H1 (cell line): Measurements from ENCODE around the gene BRI3BP. TPM values are rescaled to one million over a fixed set of nuclear protein-coding genes. Genes with fewer than 3 reads are reported as not detected.

Experiments used
- CBX8 ChIP-seq: fragments of 300-800, 300-1000 bp; sonication (generic); IDR thresholded peaks from 2 replicates; pipeline ENCODE4 v1.7.1; 2016; ENCODE audit warnings: low read depth, low read length, borderline replicate concordance
- FOSL1 ChIP-seq: IDR thresholded peaks from 2 replicates; pipeline ENCODE4 v1.6.1; 2011; ENCODE audit warnings: mild to moderate bottlenecking, low read depth, low read length, moderate library complexity; ENCODE audit not compliant: insufficient read depth
- RXRA ChIP-seq: IDR thresholded peaks from 2 replicates; pipeline ENCODE4 v1.6.1; 2011; ENCODE audit warnings: low read depth, mild to moderate bottlenecking, low read length, moderate library complexity; ENCODE audit not compliant: insufficient read depth
- SP2 ChIP-seq: IDR thresholded peaks from 2 replicates; pipeline ENCODE4 v1.6.1; 2012; ENCODE audit warnings: mild to moderate bottlenecking, low read length, inconsistent platforms
- SRF ChIP-seq: IDR thresholded peaks from 2 replicates; pipeline ENCODE4 v1.6.1; 2011; ENCODE audit warnings: mild to moderate bottlenecking, low read depth, low read length, moderate library complexity
- ZNF274 ChIP-seq: IDR thresholded peaks from 2 replicates; pipeline ENCODE4 v1.7.0; 2012; ENCODE audit warnings: low read length, borderline replicate concordance; ENCODE audit errors: extremely low read depth
- polyA plus RNA-seq, 7 experiments: library from polyadenylated mRNA; depleted of rRNA in 3 of 7; stranded (reverse) in 5 of 7; unstranded in 2 of 7; fragments of >200 nt in 5 of 7; fragments of 200-250 nt in 2 of 7; gene quantifications; 1 replicate in 5 of 7; 2 replicates in 1 of 7; 4 replicates in 1 of 7; pipeline versions ENCODE4 v1.2.1 to v1.2.3, GENCODE V29; 2011 to 2013; ENCODE audit warnings: missing spikeins in 2 of 7, mixed read lengths in 2 of 7
- total RNA-seq: library from RNA; stranded (reverse); fragmentation: NEBNext Ultra II Directional; extraction: Animal tissue kit (Norgen Biotek cat#: 25700); gene quantifications from 2 replicates; pipeline ENCODE4 v1.2.1, GENCODE V29; 2021

The BRI3BP gene
- total and polyA plus RNA-seq, 2 of the 8 experiments (the other 6 are each of a cell fraction or from before 2014, with no cell fraction given): 5.4 to 14.2 TPM

DNA sequence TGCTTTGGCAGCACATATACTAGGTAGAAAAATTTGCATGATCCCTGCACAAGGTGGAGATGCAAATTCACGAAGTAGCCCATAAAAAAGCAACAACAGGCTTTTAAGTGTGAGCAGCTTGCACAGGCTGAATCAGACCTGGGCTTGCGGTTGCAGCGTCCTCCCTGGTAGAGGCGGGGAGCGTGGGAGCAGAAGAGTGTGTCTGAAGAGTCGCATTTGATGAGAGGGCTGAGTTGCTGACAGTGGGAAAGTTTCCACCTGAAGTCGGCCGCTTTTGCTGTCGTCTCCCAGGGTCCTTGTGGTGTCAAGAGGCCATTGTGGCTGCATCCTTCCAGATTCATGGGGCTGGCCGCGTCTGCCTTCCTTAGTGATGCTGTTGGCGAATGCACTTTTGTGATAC lies 78.0 kb downstream of the BRI3BP start (continued):
- TF ChIP-seq FOSL1 (no peak), ZNF274 (no peak), SP2 (no peak), RXRA (no peak), SRF (no peak), CBX8 (no peak)
